Activated CD4-positive, alpha-beta T cell treated with anti-CD3 and anti-CD28 coated beads for 1 hour (primary cell): ENCODE measurements around the gene FES.
"Not testable (repeated sequence)": the region's sequence is repeated elsewhere in the genome, so short reads cannot be mapped to it uniquely, and the experiment has no call there.

ENCODE experiments used
- DNase-seq: peaks from one replicate; pipeline ENCODE4 v3.0.0-alpha.2; 2020

Gene FES

DNA sequence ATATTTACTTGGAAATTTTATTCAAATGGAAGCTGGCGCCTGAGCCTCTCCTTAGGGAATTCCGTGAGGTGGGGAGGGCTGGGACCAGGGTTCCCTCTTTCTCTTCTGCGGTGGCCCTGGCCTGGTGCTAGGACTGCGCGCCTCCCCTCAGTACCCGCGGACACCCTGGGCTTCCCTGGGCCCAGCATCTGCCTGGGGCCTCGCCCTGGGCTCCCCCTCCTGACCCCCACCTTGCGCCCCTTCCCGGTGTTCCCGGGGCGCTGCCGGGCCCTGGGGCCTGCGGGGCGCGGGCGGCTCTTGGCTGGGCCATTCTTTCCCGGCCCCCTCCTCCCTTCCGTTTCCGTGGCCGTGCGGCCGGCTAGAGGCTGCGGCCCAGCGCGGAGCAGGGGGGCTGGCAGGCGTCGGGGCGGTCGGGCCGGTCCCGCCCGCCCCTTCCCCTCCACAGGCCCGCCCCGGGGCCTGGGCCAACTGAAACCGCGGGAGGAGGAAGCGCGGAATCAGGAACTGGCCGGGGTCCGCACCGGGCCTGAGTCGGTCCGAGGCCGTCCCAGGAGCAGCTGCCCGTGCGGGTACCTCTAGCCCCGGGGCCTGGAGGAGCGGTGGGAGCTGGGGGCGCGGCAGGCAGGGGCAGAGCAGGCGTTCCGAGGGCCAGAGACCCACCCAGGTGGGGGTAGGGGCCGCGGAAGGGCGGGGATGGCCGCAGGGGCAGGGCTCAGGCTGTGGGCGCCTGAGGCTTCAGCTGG lies at the start of gene FES:
FES (plus strand) TSS at position 529 of the 743 bp plus-strand sequence. CDS start 542 bp downstream, outside the sequence.
- no peak for DNase-seq

DNA sequence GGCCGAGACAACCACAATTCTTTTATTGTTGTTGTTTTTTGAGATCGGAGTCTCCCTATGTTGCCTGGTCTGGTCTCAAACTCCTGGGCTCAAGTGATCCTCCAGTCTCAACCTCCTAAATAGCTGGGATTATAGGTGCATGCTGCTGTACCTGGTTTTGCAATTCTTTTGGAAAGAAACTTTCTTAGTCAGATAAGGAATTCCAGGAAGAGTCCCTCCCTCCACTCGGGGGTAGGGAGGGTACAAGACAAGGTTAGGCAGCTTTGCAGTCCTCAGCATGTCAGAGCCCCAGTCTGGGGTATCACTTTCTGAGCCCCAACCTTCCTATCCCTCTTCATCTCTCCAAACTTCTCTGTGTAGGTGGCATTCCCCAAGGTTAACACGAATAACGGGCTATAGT lies 49.7 kb upstream of the FES start:
- no peak for DNase-seq

GRCh38 chr15:90836296-90836871 lies 47.9 kb upstream of the FES start:
- no peak for DNase-seq

DNA sequence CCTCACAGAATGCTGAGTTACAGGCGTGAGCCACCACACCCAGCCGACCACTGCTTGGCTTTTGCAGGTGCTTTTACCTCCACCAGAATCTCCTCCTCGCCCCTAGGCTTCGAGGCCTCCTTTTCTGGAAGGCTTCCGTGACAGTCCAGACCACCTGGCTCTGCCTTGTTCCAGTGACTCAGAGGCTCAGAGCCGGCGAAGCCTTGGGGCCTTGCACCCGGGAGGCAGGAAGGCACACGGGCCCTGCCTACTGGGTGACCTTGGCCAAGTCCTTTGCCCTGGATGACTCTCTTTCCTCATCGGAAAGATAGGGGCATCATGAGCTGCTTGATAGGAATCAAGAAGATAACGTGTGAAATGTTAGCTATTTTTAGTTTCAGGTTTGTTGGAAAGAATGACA lies 47.2 kb upstream of the FES start:
- no peak for DNase-seq

GRCh38 chr15:90838139-90838538 lies 46.2 kb upstream of the FES start:
- peak; percentile 73 for DNase-seq

- no peak for DNase-seq
Observed at GRCh38 chr15:90838544-90838943, 45.8 kb upstream of the FES start.

DNA sequence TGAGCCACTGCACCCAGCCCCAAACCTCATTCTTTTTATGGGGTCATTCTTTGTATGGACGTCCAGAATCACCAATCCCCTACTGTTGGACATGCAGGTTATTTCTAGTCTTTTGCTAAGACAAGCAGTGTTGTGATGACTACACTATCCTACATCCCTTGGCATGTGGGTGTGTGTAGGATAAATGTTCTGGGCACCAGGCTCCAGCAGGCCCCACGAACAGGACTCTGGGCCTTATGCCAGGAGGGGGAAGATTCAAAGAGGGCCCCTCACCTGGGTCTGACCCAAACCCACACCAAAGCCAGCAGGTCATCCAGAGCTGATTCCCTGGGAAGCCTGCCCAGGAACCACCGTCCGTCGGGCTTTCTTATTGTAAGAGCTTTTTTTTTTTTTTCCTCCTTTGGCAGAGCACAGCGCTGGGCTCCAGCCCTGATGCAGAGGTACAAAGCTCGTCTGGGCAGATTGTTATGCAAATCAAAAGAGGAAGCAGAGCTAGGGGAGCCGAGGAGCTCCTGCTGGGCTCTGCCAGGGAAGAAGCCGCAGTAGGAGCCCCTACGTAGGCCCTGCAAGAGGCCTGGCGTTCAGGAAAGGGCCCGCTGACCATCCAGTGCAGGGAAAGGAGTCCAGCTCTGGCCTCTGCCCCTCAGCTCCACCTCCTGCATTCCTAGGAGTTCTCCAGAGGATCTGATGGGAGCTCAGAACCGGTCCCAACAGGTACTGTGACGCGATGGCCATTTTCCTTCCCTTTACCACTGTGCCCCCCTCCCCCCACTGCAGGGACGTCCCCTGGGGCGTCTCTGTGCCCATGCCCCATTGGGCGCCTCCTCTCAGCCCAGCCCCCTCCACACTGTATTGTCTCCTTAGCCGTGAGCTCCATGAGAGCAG lies 44.9 kb upstream of the FES start:
- DNase-seq, result no peak

- no peak for DNase-seq
Observed at GRCh38 chr15:90840157-90840855, 44.0 kb upstream of the FES start.

DNA sequence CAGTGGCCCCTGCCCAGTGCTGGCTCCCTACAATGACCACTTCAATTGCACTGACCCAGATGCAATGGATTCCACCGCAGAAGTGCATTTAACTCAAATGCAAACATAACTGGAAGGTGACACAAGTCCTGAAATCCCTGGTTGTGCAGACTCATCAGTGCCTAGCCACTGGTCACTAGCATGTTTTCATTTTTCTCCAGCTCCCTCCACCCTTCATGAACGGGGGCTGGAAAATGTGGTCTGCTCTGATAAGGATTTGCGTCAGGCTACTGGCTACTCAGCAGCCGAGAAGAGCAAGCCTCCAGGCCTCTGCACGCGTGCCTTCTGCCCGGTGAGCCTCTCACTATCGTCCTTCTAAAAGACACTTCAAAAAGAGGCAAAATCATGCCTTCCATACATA lies 43.4 kb upstream of the FES start:
- DNase-seq, result no peak

- no peak for DNase-seq
Observed at GRCh38 chr15:90844696-90845095, 39.6 kb upstream of the FES start.

DNA sequence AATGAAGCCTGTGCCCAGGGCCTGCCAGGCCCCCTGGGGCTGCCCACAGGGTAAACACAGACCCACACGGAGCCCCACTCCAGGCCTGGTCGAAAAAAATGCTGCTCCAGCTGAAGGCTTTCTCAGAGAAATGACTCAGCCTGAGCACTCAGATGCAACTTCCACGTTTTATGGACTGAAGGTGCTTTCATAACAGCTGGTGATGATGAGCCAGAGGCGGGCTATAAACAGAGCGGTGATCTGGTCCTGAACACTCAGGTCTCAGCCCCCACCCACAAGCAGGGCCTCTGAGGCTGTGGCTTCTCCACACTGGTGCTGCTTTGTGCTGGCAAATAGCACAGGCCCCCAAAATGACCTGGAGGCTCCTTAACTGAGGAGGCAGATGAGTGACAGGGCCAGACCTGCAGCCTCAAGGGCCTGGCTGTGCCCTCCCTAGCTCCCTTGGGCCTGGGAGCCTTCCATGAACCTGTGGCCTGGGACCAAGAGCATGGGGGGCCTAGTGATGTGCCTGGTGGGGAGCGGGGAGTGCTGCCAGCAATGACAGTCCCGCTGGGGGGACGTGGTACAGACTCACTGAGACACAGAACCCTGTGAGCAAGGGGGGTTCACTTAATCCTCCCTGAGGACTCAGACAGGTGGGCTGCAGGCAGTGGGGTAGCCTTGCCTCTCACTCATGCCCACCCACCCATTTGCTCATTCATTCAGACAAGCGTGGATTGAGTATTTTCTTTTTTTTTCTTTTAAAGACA lies 38.9 kb upstream of the FES start:
- no peak for DNase-seq

GRCh38 chr15:90849424-90849823 lies 34.9 kb upstream of the FES start:
- not testable (repeated sequence) for DNase-seq

GRCh38 chr15:90851114-90851513 lies 33.2 kb upstream of the FES start:
- DNase-seq, result no peak

GRCh38 chr15:90851940-90852339 lies 32.4 kb upstream of the FES start:
- no peak for DNase-seq

GRCh38 chr15:90855139-90855538 lies 29.2 kb upstream of the FES start:
- no peak for DNase-seq

DNA sequence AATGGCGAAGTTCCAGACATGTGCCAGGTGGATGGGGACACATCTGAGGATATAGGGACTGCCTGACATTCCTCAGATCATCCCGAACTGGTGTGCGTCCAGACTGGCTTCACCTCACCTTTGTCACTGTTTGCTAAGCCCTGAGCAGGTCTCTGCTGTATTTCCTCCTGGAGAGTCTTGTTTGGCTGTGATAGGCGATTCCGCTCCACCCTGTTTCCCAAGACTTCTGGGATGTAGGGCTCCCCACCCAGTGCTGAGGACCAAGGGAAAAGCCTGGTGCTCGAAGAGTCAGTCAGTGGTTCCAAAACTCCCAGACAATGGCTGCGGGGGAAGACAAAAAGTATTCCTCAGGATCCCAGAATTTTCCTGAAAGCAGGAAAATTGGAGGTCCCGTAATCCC lies 27.0 kb upstream of the FES start:
- no peak for DNase-seq

GRCh38 chr15:90857883-90858443 lies 26.3 kb upstream of the FES start:
- no peak for DNase-seq

- DNase-seq, result no peak
Observed at GRCh38 chr15:90859234-90860131, 24.8 kb upstream of the FES start.

- no peak for DNase-seq
Observed at GRCh38 chr15:90860450-90860849, 23.9 kb upstream of the FES start.

GRCh38 chr15:90860942-90861675 lies 23.2 kb upstream of the FES start:
- DNase-seq, result no peak
